Endometrial microvascular endothelial cells (primary cell): Measurements from ENCODE around the gene PSMD2. TPM values are rescaled to one million over a fixed set of nuclear protein-coding genes. Genes with fewer than 3 reads are reported as not detected.

Experiments used
- in situ Hi-C: cut with HindIII; loops from 2 replicates; pipeline ENCODE4 v1.10.0; 2017; ENCODE audit warnings: low sequenced_read_pairs, low pct_unique_long_range_greater_than_20kb; ENCODE audit errors: inconsistent ontology term
- total RNA-seq: library from RNA; depleted of rRNA; stranded (reverse); fragments of >200 nt; gene quantifications from one replicate; pipeline ENCODE4 v1.2.3, GENCODE V29; 2015; ENCODE audit errors: inconsistent ontology term

Gene PSMD2
- total RNA-seq, 1 donor from 2014 or later, result 897 TPM

GRCh38 chr3:184275961-184276910 is 22.8 kb upstream of the PSMD2 start, which contains the start of gene ECE2:
Gene ECE2 (plus strand): TSS chr3:184276022. CDS start chr3:184276154, 132 bp downstream.
- in situ Hi-C loops, result no loop called here

- in situ Hi-C loops, result no loop called here
Observed at GRCh38 chr3:184277366-184277765, 21.7 kb upstream of the PSMD2 start.

DNA sequence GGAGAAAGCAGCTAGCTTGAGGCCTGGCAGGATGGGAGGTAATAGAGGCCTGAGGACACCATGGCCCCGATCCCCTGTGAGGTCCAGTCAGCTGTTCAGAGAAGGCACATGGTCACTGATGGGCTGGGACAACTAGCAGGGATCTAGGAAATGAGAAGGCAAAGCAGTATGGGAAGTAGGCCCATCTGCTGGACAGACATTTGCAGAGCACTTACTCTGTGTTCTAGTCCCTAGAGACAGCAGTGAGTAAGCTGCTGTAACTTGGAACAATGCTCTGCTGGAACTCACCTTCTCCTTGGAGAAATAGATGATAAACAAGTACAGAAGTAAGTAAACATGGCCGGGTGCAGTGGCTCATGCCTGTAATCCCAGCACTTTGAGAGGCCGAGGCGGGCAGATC is 16.1 kb upstream of the PSMD2 start:
- in situ Hi-C loops, result no loop called here

GRCh38 chr3:184283681-184284080 is 15.4 kb upstream of the PSMD2 start:
- in situ Hi-C loops, result no loop called here

- in situ Hi-C loops, result no loop called here
Observed at GRCh38 chr3:184284696-184285095, 14.3 kb upstream of the PSMD2 start.

GRCh38 chr3:184289426-184289938 is 9.6 kb upstream of the PSMD2 start:
- in situ Hi-C loops, result no loop called here

DNA sequence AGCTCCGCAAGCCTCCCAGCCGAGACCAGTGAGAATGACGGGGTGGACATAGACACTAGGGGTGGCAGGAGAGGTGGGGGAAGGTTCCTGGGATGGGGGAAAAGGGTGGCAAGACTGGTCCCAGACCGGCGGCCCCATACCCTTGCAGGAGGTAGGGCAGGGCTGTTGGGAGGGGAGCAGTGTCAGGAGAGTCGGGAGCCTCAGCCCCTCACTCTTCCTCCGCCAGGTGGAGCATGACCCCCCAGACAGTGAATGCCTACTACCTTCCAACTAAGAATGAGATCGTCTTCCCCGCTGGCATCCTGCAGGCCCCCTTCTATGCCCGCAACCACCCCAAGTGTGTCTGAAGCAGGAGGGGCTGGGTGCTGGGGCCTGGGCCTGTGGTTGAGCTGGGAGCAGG is 8.7 kb upstream of the PSMD2 start:
- in situ Hi-C loops, result no loop called here

DNA sequence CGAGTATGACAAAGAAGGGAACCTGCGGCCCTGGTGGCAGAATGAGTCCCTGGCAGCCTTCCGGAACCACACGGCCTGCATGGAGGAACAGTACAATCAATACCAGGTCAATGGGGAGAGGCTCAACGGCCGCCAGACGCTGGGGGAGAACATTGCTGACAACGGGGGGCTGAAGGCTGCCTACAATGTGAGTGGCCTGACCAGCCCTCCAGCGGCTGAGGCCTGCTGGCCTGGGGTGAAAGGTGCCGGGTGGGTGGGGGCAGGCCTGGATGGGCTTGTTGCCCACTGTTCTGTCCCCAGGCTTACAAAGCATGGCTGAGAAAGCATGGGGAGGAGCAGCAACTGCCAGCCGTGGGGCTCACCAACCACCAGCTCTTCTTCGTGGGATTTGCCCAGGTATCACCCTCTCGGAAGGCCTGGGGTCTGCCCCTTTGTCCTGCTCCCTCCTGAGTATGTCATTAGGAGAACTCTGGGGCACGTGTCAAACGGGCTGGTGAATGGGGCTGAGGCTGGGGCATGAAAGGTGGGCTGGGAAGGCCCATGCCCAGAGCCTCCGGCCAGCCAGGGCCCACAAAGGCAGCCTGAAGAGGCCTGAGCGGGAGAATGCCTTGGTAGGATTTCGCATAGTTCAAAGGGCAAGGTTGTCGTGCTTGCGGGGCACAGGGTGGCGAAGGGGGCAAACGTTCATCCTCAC is 7.8 kb upstream of the PSMD2 start:
- in situ Hi-C loops, result no loop called here

DNA sequence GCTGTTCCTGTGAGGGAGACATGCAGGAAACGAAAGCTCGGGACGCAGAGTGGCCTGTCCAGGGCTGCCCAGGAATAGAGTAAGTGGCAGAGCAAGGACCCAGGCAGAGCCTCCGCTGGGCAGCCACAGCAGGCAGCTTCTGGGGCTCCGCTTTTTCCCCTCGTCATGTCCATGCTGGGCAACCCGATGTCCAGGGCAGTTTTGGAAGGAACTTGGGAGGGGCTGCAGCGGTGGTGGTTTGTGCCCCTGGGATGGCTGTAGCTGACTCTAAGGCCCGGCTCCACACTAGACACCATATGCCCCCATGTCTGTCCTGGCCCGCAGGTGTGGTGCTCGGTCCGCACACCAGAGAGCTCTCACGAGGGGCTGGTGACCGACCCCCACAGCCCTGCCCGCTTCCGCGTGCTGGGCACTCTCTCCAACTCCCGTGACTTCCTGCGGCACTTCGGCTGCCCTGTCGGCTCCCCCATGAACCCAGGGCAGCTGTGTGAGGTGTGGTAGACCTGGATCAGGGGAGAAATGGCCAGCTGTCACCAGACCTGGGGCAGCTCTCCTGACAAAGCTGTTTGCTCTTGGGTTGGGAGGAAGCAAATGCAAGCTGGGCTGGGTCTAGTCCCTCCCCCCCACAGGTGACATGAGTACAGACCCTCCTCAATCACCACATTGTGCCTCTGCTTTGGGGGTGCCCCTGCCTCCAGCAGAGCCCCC is 7.1 kb upstream of the PSMD2 start:
- in situ Hi-C loops, result no loop called here

- in situ Hi-C loops, result no loop called here
Observed at GRCh38 chr3:184295771-184296170, 3.3 kb upstream of the PSMD2 start.

DNA sequence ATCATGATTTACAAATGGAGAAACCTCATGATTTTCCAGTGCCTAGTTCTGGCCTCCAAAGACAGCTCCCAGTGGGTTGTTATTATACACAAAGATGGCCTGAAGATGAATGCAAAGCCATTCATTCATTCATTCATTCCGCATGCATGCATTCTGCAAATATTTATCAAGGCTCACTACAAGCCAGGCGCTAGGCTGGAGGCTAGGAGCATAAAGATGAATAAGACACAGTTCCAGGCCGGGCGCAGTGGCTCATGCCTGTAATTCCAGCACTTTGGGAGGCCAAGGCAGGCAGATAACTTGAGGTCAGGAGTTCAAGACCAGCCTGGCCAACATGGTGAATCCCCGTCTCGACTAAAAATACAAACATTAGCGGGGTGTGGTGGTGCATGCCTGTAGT is 2.4 kb upstream of the PSMD2 start:
- in situ Hi-C loops, result no loop called here

DNA sequence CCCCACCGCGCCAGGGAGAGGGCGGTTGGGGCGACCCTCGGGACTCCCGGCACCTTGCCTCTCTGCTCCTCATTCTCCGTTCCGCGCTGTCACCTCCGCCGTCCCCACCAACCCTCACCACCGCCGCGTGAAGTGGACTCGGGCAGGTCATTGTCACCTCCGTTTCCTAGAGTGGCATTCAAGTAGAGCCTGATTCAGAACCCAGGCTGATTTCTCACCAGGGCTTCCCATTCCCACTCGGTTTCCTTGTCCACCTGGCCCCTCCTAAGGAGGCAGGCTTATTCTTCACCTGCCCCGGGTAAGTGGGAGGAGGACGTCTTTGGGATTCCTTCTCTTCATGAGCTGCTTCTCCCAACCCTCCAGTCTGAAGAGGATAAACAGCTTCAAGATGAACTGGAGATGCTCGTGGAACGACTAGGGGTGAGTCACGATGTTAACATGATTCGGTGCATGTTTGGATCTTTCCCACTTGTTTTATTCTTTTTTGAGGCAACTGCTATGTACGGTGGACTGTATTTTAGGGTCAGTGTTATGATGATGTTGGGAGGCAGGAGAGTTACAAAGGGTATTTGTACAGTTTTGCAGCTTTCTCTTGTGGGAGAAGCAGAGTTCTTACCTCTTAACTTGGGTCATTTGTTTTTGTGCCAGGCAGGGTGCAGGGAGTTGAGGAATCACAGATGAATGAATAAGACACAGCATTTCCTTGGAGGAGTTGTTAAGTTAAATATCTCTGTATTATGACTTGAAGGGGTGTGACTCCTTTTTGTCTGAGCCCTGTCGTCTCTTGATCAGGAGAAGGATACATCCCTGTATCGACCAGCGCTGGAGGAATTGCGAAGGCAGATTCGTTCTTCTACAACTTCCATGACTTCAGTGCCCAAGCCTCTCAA is 692 bp downstream of the PSMD2 start:
- in situ Hi-C loops, result no loop called here

DNA sequence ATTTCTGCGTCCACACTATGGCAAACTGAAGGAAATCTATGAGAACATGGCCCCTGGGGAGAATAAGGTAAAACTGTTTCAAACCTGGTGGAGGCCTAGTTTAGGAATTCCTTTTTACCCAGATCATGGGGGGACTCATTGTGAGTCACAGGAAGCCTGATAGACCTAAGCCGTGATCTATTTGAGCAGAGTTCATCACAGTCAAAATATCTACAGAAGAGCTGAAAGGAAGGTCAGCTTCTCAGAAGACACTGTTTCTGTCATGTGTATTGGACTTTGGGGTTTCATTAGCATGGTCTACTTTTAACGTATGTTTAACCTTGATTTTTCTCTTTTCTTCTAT is 1.3 kb downstream of the PSMD2 start:
- in situ Hi-C loops, result no loop called here

DNA sequence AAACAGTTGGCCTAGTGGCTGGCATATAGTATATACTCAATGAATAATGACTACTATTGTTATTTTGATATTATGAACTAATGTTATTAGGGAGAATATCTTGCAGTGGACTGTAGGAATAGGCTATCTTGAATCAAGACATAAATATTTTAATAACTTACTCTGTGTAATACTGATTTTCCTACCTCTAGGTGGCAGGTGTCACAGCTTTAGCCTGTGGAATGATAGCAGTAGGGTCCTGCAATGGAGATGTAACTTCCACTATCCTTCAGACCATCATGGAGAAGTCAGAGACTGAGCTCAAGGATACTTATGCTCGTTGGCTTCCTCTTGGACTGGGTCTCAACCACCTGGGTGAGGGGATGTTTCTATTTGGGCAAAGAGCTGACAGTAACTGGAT is 6.5 kb downstream of the PSMD2 start:
- in situ Hi-C loops, result no loop called here

DNA sequence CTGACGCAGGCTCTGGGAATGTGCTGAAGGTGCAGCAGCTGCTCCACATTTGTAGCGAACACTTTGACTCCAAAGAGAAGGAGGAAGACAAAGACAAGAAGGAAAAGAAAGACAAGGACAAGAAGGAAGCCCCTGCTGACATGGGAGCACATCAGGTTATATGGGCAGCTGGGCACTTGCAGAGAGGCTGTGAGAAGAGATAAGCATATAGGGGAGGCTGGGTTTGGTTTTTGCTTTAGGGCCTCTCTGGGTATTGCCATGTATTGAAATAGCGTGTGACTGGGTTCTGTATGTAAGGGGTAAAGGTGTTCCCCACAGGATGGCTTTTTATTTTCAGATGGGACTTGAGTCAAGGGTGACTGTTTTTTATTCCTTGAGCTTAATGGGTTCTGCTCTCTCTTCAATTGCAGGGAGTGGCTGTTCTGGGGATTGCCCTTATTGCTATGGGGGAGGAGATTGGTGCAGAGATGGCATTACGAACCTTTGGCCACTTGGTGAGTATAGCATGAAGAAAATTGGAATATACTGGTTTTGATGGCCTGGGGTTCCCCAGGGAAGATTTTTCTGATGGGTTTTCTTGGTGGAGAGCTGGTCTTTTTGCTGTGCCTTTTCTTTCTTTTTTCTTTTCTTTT is 7.4 kb downstream of the PSMD2 start:
- in situ Hi-C loops, result no loop called here

DNA sequence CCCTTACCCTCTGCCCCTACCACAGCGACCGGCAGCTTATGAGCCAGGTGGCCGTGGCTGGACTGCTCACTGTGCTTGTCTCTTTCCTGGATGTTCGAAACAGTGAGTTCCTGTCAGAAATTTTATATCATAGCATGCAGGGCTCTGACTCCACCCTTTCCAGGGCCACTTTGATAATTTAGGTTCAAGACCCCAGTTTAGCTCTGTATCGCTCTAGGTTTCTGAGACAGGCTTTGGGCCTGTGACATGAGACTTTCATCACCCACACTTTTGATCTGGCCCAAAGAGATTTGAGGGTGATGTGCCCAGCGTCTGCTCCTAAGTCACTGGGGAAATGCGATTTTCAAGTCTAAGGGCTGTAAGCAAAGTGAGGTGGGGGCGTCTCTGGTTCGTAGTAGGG is 8.9 kb downstream of the PSMD2 start:
- in situ Hi-C loops, result no loop called here

- in situ Hi-C loops, result no loop called here
Observed at GRCh38 chr3:184308744-184309143, 9.7 kb downstream of the PSMD2 start.

DNA sequence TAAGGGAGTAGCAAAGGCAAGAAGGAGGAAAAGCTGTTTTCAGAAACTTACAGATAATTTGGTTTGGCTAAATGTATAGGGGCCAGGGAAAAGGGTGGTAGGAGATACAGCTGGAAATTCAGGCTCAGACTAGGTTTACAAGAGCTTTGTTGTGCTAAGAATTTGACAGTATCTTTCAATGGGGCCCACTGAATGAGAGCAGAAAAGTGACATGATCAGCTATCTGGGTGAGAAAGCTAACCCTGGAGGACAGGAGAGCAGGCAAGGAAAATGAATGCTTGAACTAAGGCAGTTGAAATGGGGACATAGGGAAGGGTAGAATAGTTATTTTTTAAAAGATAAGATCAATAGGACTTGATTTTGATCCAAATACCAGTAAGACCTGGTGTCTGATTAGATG is 12.6 kb downstream of the PSMD2 start:
- in situ Hi-C loops, result no loop called here
